ENCODE measurements around the gene MOSPD3. TPM values are rescaled to one million over a fixed set of nuclear protein-coding genes. Genes with fewer than 3 reads are reported as not detected.

Gene MOSPD3, protein sequence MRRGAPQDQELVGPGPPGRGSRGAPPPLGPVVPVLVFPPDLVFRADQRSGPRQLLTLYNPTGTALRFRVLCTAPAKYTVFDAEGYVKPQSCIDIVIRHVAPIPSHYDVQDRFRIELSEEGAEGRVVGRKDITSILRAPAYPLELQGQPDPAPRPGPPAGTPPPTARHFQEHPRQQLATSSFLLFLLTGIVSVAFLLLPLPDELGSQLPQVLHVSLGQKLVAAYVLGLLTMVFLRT
- 24.3 TPM for polyA plus RNA-seq (2013, experiment 1 of 2)
- 22.7 TPM for polyA plus RNA-seq (2013, experiment 2 of 2)

DNA sequence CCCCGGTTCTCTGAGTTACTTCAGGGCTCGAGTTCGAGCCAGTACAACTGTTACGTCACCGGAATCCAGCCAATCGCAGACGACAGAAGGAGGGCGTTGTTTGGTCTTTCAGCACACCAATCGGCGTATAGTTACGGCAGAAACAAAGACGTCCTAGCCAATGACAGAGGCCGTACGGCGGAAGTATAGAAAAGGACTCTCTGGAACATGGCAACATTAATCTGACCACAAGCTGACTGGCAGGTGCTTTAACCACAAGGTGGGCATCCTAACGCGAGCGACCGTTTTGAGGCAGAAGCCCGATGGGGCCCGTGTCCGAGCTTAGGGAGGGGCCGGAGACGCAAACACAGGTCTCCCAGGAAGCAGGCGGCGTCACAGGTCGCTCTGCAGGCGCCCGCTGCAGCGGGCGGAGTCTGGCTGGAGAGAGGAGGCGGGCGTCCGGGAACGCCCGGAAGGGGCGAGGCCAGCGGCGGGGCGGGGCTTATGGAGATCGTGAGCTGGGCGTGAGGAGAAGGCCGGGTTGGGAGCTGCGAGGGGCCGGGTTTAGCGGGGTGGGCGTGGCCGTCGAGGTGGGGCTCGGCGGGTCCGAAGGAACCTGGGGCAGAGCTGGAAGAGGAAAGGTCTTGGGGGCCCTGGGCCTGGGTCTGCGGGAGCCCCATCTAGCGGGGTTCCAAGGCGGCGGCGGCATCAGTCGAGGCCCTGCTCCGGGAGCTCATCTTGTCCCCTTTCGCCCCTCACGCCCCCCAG, at the start of gene MOSPD3:
TSS of gene MOSPD3 (plus strand) at position 558 of the 747 bp plus-strand sequence. CDS start 252 bp downstream, outside the sequence.
- Histone ChIP-seq H2BK5ac (ENCODE audit: low read length) (no peak within 1 kb of the TSS), H2BK15ac (ENCODE audit: low read length) (peak within 1 kb of the TSS; percentile 28), H2BK120ac (ENCODE audit: low read depth, low read length) (no peak within 1 kb of the TSS), H3K4me1 (ENCODE audit: control insufficient read depth in 2 of 2, insufficient read depth in 1 of 2, low read depth in 1 of 2, low read length in 2 of 2) (peaks cover 3 to 6% of the 10 kb centered on the region in 2 donors), H3K27ac (replicated peaks; ENCODE audit: low read length) (peak within 1 kb of the TSS; percentile 80), H3K4ac (ENCODE audit: low read length) (no peak within 1 kb of the TSS), H3K36me3 (replicated peaks in 1 of 2; ENCODE audit: control insufficient read depth in 2 of 2, insufficient read depth in 2 of 2, low read length in 2 of 2) (peaks cover 0 to 9% of the 10 kb centered on the region in 2 donors), H2AK5ac (ENCODE audit: low read depth, low read length) (peak within 1 kb of the TSS; percentile 58), H4K8ac (ENCODE audit: low read depth, low read length) (no peak within 1 kb of the TSS), H2AFZ (ENCODE audit: low read length) (peak within 1 kb of the TSS; percentile 92), H2BK12ac (ENCODE audit: low read length) (no peak within 1 kb of the TSS), H3K18ac (ENCODE audit: low read length) (peak within 1 kb of the TSS; percentile 83), H3K9me3 (replicated peaks in 1 of 2; ENCODE audit: control insufficient read depth in 2 of 2, insufficient read depth in 1 of 2, low read depth in 1 of 2, low read length in 2 of 2) (no peaks in the 10 kb centered on the region), H4K91ac (ENCODE audit: low read depth, low read length, poor library complexity) (no peak within 1 kb of the TSS), H3K23ac (ENCODE audit: low read depth, low read length, poor library complexity) (peak within 1 kb of the TSS; percentile 22), H3K4me3 (ENCODE audit: low read length in 2 of 2) (peak within 1 kb of the TSS; percentile 60 to 87), H3K14ac (ENCODE audit: low read length) (no peak within 1 kb of the TSS), H3K4me2 (ENCODE audit: insufficient read depth, low read length, poor library complexity, severe bottlenecking) (peak within 1 kb of the TSS; percentile 94), H3K79me1 (ENCODE audit: low read depth, low read length) (no peaks in the 10 kb centered on the region), H3K9ac (ENCODE audit: low read depth, low read length, poor library complexity) (peak within 1 kb of the TSS; percentile 85), H3K27me3 (ENCODE audit: control insufficient read depth in 3 of 3, insufficient read depth in 3 of 3, low read depth in 1 of 3, low read length in 3 of 3) (peaks cover 0 to 2% (median 0%) of the 10 kb centered on the region in 3 experiments)
- DNase-seq (ENCODE audit: low spot score), result peak; percentile 99
- no CpG with 5 or more reads among the region's 61 CpGs for WGBS, 2 donors (ENCODE audit: extremely low coverage in 2 of 2, insufficient read length in 2 of 2, insufficient replicate concordance in 1 of 2)

DNA sequence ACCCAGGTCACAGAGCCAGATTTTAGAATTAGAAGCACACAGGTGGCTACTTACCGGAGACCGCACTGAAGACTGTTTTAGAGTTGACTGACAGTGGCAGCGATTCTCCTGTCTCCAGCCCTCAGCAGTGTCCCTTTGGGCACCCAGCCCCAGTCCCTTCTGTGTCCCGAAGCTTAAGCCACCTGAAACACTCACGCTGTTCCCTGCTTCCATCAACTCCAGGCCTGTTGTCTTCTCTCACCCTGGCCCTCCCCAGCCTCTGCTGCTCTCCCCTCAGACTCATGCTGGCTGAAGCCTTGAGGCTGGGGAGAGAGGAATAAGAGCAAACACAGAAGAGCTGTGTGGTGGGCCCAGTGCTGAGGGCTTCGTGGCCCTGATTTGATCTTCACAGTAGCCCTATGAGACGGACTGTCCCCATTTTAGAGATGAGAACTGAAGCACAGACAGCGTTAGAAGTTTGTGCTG, 49.2 kb upstream of the MOSPD3 start:
- Histone ChIP-seq H2AK5ac (ENCODE audit: low read depth, low read length) (no peak overlapping the region), H3K14ac (ENCODE audit: low read length) (no peak overlapping the region), H2BK12ac (ENCODE audit: low read length) (no peak overlapping the region), H3K79me1 (ENCODE audit: low read depth, low read length) (no peaks in the 10 kb centered on the region), H3K4me2 (ENCODE audit: insufficient read depth, low read length, poor library complexity, severe bottlenecking) (no peak overlapping the region), H2BK120ac (ENCODE audit: low read depth, low read length) (no peak overlapping the region), H3K4me3 (ENCODE audit: low read length in 2 of 2) (no peak overlapping the region), H3K36me3 (replicated peaks in 1 of 2; ENCODE audit: control insufficient read depth in 2 of 2, insufficient read depth in 2 of 2, low read length in 2 of 2) (peaks cover 4 to 25% of the 10 kb centered on the region in 2 donors), H2BK15ac (ENCODE audit: low read length) (no peak overlapping the region), H3K27me3 (ENCODE audit: control insufficient read depth in 3 of 3, insufficient read depth in 3 of 3, low read depth in 1 of 3, low read length in 3 of 3) (no peaks in the 10 kb centered on the region), H3K23ac (ENCODE audit: low read depth, low read length, poor library complexity) (peak overlapping the region; percentile 25), H4K91ac (ENCODE audit: low read depth, low read length, poor library complexity) (no peak overlapping the region), H3K9ac (ENCODE audit: low read depth, low read length, poor library complexity) (no peak overlapping the region), H3K9me3 (replicated peaks in 1 of 2; ENCODE audit: control insufficient read depth in 2 of 2, insufficient read depth in 1 of 2, low read depth in 1 of 2, low read length in 2 of 2) (no peaks in the 10 kb centered on the region), H3K18ac (ENCODE audit: low read length) (no peak overlapping the region), H2AFZ (ENCODE audit: low read length) (no peak overlapping the region), H3K4me1 (ENCODE audit: control insufficient read depth in 2 of 2, insufficient read depth in 1 of 2, low read depth in 1 of 2, low read length in 2 of 2) (peaks cover 3 to 13% of the 10 kb centered on the region in 2 donors), H3K27ac (replicated peaks; ENCODE audit: low read length) (no peak overlapping the region), H4K8ac (ENCODE audit: low read depth, low read length) (no peak overlapping the region), H2BK5ac (ENCODE audit: low read length) (no peak overlapping the region), H3K4ac (ENCODE audit: low read length) (no peak overlapping the region)
- DNase-seq (ENCODE audit: low spot score), result no peak
- no CpG with 5 or more reads among the region's 8 CpGs for WGBS, 2 donors (ENCODE audit: extremely low coverage in 2 of 2, insufficient read length in 2 of 2, insufficient replicate concordance in 1 of 2)

DNA sequence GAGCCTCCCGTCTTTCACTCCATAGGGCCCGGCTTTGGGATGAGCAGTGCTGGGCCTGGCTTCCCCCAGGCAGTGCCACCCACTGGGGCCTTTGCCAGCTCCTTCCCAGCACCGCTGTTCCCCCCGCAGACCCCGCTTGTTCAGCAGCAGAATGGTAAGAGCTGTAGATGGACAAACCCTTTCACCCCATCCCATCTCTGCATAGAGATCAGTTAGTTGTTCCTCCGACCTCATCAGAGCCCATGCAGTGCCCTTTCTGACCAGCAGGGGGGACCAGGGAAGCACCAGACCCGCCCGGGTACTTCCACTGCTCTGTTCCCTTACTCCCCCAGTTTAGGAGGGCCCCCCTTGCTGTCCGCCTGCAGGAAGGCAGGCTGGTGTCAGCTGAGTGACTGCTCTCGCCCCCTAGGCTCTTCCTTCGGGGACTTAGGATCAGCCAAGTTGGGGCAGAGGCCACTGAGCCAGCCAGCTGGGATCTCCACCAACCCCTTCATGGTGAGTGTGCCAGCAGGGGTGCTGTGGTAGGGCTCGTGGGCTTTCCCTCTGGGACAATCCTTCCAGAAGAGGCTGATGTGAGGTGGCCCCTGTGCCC, 48.4 kb upstream of the MOSPD3 start:
- no peak overlapping the region for H3K27ac ChIP-seq (replicated peaks; ENCODE audit: low read length)
- H2BK12ac ChIP-seq (ENCODE audit: low read length), result no peak overlapping the region
- no CpG with 5 or more reads among the region's 12 CpGs for WGBS, 2 donors (ENCODE audit: extremely low coverage in 2 of 2, insufficient read length in 2 of 2, insufficient replicate concordance in 1 of 2)
- no peaks in the 10 kb centered on the region for H3K9me3 ChIP-seq (replicated peaks in 1 of 2; ENCODE audit: control insufficient read depth in 2 of 2, insufficient read depth in 1 of 2, low read depth in 1 of 2, low read length in 2 of 2)
- H3K23ac ChIP-seq (ENCODE audit: low read depth, low read length, poor library complexity), result peak overlapping the region; percentile 59
- peak overlapping the region; percentile 34 for H3K18ac ChIP-seq (ENCODE audit: low read length)
- peak overlapping the region; percentile 84 for H3K4ac ChIP-seq (ENCODE audit: low read length)
- peak overlapping the region; percentile 73 for H2AK5ac ChIP-seq (ENCODE audit: low read depth, low read length)
- DNase-seq (ENCODE audit: low spot score), result peak; percentile 74
- H2BK120ac ChIP-seq (ENCODE audit: low read depth, low read length), result no peak overlapping the region
- no peak overlapping the region for H4K8ac ChIP-seq (ENCODE audit: low read depth, low read length)
- no peak overlapping the region for H3K4me2 ChIP-seq (ENCODE audit: insufficient read depth, low read length, poor library complexity, severe bottlenecking)
- no peak overlapping the region for H2BK15ac ChIP-seq (ENCODE audit: low read length)
- H3K14ac ChIP-seq (ENCODE audit: low read length), result no peak overlapping the region
- no peaks in the 10 kb centered on the region for H3K79me1 ChIP-seq (ENCODE audit: low read depth, low read length)
- no peaks in the 10 kb centered on the region for H3K27me3 ChIP-seq (ENCODE audit: control insufficient read depth in 3 of 3, insufficient read depth in 3 of 3, low read depth in 1 of 3, low read length in 3 of 3)
- peaks cover 4 to 25% of the 10 kb centered on the region in 2 donors for H3K36me3 ChIP-seq (replicated peaks in 1 of 2; ENCODE audit: control insufficient read depth in 2 of 2, insufficient read depth in 2 of 2, low read length in 2 of 2)
- H2AFZ ChIP-seq (ENCODE audit: low read length), result peak overlapping the region; percentile 18
- H4K91ac ChIP-seq (ENCODE audit: low read depth, low read length, poor library complexity), result no peak overlapping the region
- H3K9ac ChIP-seq (ENCODE audit: low read depth, low read length, poor library complexity), result peak overlapping the region; percentile 63
- H3K4me1 ChIP-seq (ENCODE audit: control insufficient read depth in 2 of 2, insufficient read depth in 1 of 2, low read depth in 1 of 2, low read length in 2 of 2), result peaks cover 4 to 21% of the 10 kb centered on the region in 2 donors
- no peak overlapping the region for H2BK5ac ChIP-seq (ENCODE audit: low read length)
- H3K4me3 ChIP-seq (ENCODE audit: low read length in 2 of 2), result no peak overlapping the region
